Activated effector memory CD4-positive, alpha-beta T cell treated with Interleukin-2 at 50 U/mL for 16 hours (primary cell): Measurements from ENCODE around the gene PLA2G6.

Source experiments
- DNase-seq: peaks from one replicate; pipeline ENCODE4 v3.0.0-alpha.2; 2020

PLA2G6 gene

DNA sequence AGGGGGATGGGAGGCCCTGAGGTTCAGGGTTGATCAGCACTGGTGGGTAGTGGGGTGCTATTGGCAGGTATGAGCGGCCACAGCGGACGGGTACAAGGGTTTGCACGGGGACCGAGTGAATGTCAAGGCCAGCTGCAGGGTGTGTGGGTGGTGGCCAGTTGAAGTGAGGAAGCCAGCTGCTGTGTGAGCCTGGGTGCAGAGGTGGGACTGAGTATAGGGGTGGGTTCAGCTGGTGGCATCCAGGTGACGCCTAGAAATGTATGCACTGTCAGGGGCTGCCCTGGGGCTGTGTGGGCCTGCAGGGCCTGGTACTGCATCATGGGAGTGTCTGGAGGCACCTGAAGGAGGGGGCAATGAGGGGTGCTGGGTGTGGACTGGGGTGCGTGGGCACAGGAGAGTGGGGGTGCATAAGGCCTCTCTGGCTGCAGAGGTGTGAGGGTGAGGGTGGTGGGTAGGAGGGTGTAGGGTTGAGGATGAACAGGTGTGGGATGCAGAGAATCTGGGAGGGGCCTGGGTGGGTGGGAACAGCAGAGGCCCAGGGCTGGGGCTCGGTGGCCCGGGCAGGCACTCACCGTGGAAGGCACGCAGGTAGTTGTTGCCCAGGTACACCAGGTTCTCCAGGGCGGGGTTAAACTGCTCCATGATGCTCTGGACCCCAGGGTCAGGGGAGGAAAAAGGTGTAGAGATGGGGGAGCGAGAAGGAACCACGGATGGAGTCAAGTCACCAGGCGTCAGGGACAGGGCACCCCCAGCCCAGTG, 72.9 kb downstream of the PLA2G6 start:
- no peak for DNase-seq

DNA sequence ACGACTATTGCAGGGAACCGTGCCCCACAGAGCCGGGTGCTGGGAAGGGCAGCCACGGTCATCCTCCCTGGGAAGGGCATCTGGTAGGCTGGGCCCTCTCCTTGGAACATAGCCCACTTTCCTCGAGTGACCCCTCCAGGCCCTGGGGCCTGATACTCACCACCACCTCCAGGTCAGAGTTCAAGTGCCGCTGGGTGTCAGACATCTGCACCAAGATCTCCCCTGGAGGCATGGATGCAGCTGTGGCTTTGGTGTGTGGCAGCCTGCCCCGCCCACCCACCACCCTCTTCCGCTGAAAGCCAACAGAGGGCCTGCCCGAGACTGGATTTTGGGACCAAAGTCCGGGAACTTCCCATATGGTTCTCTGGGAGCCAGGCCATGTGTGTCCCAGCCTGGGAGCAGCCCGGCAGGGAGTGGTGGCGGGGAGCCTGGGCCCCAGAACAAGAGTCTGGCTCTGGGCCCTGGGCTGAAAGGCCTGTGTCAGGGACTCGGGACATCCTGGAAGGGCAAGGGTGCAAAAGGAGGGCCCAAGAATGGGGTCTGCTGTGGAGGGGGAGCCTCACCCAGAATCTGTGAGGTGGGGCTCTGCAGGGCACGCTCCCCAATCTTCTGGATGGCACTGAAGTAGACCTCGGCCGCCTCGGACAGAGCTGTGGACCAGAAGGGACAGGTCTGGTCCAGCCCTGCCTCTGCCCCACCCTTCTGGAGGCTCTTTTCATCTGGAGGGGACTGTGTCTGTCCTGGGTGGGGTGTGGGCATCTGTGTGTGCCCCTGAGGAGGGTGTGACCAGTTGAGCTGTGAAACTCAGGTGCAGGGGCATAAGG, 73.7 kb downstream of the PLA2G6 start:
- DNase-seq: no peak

DNA sequence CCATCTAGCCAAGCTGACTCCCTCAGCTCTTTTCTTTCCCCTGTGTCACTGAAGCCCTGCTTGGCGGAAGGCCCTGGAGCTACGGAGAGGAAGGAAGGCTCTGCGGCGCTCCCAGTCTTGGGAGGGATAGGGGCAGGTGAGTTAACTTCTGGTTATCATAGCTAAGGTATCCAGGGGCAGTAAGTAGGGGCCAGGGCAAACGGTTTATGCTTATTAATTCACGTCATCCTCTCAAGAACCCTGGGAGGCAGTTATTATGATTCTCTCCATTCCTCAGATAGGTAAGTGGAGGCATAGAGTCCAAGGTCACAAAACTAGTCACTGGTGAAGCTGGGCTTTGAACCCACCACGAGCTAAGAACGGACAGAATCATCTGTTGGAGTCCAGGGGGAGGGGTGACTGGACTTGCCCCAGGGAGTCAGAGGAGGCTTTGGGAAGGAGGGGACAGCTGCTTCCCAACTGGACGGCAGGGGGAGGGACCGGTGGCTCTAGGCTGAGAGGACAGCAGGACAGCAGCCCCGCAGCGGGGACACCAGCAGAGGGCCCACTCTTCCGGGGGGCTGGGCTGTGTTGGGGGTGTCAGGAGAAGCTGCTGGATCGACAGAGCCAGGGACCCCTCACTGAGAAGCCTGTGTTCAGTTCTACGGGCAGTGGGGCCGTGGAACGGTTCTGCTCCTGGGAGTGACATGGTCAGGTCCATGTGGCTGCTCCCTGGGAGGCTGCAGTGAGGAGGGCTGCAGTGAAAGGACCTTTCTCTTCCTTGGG, 74.6 kb downstream of the PLA2G6 start:
- no peak for DNase-seq

DNA sequence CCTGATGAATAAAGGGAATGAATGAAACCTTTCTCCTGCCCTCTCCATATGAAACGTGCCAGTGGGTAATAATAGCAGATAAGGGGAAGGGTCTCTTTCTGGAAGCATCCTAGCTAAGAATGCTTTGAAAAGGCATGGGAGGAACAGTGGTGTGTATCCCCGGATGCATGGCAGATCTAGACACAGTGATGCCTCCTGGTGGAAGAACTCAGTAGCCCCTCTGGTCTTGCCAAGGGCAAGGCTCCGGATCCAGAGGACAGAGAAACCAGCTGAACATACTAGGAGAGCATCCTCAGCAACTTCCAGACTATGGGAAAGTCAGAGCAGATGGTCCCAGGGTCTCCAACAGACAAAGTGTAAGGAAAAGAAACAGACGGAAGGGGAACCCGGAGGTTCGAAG, 77.5 kb downstream of the PLA2G6 start:
- DNase-seq: no peak

DNA sequence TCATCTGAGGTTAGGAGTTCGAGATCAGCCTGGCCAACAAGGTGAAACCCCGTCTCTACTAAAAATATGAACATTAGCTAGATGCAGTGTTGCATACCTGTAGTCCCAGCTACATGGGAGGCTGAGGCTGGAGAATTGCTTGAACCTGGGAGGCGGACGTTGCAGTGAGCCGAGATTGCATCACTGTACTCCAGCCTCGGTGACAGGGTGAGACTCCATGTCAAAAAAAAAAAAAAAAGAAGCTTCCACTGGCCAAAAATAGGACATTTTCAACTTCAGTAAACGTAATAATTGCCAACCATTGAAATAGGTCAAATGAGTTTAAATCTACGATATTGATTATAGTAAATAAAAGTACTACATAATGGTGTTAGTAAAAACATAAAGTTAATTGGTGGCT, 78.0 kb downstream of the PLA2G6 start:
- no peak for DNase-seq

DNA sequence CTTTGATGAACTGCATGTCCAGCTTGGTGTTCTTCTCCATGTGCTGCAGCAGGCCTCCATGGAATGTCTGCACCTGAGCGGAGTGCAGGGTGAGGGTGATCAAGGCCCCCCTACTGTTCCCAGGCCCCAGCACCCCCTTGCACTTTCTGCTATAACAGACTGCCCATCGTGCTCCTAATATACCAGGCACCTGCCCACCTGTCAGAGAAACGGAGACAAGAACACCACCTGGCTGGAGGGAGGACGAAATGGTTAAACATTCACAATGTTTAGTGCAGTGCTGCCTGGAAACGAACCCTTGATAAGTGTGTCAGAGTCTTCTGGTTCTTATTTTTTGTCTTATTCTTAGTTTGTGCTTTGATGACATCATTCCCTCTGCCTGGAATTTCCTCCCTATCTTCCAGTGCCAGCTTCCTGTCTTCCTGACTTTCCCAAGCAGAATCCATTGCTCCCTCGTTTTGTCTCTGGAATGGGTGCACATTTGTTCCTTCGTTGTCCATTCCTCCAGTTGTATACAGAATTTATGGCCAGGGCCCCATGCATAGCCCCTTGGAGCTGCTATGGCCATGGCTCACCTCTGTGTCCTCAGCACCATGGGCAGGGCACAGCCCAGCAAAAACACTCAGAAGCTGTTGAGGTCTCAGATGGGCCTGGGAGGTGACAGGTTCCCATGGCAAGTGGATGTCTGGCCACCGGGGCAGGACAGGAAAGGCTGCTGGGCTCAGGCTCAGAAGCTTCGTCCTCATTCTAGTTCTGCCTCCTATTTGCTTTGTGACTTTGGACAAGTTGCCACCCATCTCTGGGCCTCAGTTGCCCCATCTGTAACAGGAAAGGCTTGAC, 83.0 kb downstream of the PLA2G6 start:
- DNase-seq: no peak

DNA sequence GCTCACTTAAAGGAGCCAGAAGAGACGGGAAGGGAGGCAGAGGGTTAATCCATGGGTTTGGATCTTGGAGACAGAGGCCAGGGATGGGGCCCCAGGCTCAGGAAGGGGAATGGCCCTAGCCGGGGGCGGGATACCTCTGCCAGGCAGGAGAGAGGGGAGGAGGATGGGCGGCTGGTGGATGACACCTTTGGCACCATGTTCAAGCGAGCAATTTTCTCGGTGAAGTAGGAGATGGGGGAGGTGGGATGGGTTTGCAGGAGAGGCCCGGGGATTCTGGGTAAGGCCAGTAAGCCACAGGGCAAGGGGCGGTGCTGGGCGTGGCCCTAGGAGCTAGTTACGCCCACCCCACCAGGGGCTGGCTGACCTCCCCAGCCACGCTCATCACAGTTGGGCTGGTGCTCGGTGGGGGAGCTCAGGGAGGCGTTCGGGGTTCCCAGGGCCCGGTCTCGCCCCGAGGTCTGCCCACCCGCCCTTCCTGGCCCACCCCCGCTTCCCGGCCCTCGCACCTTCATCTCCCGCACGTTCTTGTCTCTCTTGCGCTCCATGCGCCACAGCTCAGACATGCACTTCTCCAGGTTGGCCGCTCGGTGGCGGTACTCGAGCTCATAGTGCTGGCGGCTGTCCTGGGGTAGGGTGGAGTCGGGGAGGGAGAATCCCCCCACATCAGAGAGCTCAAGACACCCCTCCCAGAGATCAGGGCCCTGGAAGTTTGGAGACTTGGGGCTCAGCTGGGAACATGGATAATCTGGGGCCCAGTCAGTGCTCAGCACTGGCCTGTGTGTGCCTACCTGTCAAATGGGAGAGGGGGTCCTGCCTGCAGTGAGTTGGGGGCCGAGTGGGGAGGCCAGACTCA, 83.8 kb downstream of the PLA2G6 start:
- DNase-seq: no peak

DNA sequence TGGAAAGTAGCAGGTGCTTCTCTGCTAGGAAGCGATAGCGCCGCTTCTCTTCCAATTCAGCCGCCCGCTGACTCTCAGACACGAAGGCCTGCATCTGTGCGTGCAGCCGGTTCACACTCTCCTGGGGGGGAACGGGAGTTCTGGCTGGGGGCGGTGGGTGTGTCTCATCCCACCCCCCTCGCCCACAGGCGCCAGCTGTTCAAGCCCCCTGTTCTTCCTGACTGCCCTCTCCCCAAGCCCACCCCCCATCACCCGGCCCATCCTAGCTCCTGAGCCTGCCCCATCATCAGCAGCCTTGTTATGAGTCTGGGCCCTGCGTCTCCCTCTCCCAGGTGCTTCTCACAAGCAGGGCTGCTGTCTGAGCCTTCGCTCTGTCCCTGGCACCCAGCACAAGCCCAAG, 84.6 kb downstream of the PLA2G6 start:
- no peak for DNase-seq

DNA sequence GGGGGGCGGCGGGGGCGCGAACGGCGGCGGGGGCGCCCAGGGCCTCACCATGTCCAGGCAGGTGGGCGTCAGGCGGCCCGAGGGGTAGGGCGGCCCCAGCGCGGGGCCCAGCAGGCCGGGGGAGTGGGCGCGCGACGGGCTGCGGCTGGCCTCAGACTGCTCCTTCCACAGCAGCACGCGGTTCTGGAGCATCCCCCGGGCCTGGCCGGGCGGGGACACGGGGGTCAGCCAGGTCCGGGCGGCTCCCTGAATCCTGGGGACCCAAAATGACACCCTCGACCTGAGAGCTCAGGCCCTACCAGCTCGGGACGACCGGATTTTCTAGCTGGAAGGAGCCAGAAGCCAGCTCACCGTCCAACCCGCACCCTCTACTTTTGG, 92.2 kb downstream of the PLA2G6 start:
- no peak for DNase-seq

DNA sequence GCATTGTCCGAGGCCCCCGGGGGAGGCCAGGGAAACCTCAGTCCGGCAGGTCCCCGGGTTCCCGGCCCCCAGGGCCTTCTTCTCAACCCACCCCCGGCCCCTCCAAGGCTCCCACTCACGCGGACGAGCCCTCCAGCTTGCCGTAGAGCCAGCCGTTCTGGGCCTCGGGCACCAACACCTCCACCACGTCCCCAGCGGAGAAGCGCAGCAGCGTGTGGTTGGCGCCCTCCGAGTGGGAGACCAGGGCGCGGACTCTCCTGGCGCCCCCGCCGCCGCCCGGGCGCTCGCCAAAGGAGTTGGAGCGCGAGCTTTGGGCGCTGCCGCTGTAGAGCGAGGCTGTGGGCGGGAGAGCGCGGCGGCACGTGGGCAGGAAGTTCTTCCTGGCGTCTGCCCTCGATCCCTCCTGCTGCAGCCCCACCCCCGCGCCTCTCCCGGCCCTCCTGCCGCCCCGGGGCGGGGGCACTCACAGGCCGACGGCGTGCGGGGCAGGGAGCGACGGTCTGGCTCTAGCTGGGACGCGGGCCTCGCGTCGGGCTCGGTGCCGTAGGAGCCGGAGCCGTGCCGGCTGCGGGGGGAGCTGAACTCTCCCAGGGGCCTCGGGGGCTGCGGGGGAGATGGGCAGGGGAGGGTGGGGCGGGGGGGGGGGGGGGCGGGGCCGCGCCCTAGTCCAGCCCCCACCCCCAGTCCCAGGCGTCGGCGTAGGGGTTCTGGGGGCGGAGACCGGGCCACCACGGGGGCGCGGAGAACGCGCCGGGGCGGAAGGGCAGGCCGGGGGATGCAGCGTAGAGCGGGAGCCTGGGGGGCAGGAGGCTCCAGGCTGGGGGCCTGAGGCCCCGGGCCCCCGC, 92.8 kb downstream of the PLA2G6 start:
- no peak for DNase-seq

DNA sequence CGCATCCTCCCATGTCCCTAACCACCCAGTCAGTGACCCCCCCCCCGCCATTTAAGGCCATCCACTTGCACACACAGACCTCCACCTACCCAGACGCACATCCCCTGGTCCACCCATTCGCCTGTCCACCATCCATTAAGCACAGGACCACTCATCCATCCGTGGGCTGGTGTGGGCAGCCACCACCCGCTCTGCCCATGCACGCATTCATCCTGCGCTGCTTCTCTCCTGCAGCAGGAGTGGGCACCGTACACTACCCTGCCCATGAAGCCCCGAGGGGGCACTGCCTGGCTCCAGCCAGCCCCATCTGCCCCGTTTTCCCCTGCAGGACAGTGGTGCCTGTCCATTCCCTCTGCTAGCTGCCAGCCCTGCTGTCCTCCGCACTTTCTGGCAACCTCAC, 93.8 kb downstream of the PLA2G6 start:
- no peak for DNase-seq

DNA sequence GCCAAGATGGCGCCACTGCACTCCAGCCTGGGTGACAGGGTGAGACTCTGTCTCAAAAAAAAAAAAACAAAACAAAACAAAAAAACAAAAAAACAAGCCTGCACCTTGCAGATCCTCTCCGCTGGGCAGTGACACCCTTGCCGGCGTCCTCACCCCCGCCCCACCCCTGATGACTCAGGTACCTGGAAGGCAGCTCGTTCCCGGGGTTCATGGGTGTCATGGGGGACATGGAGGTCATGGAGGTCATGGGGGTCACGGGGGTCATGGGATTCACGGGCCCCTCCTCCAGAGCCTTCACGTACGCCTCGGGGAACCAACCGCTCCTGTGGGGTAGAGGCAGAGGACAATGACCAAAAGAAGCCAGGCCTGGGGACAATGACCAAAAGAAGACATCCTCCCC, 94.7 kb downstream of the PLA2G6 start:
- no peak for DNase-seq

DNA sequence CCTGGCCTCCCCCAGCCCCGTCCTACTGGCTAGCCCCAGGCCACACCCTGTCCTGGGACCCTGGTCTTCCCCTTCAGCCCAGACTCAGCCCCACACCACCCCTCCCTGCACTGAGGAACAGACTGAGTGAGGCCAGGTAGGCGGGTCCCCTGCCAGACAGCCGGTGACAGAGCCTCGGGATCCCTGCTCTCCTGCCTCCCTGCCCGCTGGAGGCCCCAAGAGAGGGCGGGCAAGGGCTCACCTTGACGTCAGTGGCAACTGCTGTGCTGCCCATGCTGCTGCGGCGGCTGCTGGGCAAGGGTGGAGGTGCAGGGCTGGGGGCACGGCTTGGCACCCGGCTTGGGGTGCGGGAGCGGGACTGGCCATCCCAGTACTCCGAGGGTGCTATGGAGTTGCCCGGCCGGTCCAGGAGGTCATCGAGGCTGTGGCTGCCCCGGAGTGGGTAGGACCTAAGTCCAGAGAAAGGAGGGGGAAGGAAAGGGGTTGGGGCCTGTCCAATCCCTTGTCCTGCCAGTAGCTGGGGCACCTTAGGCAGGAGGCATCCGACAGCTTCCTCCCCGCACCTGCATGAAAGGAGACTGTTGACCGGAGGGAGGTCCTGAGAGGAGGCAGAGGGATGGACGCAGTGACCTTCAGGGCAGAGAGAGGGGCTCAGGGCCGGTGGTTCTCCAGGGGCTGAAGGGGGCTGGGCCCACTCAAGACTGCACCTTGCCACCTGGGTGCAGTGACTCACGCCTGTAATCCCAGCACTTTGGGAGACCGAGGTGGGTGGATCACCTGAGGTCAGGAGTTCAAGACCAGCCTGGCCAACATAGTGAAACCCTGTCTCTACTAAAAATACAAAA, 95.4 kb downstream of the PLA2G6 start:
- no peak for DNase-seq

DNA sequence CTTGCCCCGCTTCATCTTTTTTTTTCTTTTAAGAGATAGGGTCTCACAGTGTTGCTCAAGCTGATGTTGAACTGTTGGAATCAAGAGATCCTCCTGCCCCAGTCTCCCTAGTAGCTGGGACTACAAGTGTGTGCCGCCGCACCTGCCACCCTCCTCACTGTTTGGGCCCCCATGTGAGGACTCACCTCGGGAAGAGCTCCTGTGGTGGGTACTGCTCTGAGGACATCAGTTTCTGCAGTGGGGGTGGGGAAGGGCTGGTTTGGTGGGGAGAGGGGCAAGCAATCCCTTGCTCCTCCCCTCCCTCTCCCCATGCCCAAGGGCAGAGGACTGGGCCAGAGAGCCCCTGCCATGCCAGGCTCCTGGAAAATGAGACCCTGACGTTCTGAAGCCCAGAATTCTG, 96.1 kb downstream of the PLA2G6 start:
- DNase-seq: no peak

DNA sequence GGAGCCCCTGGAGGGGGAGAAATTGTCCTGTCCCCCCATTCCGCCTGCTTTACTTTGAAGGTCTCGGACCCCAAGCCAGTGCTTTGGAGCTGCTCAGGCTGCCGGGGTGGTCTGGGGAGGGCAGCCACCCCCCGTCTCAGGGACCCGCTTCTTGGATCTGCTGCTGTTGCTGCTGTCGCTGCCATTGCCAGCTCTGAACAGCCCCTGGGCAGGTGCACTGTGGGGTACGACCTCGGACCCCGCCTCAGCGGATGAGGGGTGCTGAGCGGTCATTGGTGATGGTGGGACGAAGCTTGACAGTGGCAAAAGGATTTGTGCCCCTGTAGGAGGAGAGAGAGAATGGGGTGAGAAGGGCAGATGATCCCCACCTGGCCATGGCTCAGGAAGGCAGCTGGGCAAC, 96.6 kb downstream of the PLA2G6 start:
- DNase-seq: no peak

DNA sequence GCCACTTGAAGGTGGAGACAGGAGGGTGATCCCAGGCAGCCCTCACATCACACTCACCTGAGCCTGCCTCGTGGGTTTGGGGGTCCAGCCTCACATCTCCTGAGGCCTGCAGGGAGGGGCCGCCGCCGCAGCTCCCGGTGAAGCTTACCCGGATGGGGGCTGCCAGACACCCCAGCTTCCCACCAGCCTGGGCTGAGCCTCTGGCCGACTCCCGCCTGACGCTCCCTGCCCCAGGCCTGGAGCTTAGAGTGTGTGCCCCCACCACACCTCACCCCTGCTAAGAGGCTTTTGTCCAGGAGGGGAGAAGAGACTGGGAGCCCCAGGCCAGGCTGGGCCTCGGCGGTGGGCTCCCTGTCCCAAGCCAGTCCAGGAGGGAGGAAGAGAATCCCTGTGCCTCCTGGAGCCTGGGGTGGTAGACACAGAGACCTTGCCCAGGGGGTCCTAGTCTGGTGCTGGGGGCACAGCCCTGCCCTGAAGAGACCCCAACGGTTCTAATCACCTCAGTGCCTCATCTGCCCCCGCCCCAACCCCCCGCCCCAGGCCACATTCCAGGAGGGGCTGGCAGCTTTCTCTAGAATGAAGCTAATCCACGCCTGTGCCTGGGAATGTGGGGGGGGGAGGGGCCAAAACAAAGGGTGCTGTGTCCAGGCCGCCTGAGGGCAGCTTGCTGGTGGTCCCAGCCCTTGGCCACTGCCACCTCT, 97.5 kb downstream of the PLA2G6 start, which contains the start of gene SLC16A8:
TSS of gene SLC16A8 (minus strand) at position 254 of the 701 bp plus-strand sequence. CDS start 1,311 bp downstream, outside the sequence.
- no peak for DNase-seq

DNA sequence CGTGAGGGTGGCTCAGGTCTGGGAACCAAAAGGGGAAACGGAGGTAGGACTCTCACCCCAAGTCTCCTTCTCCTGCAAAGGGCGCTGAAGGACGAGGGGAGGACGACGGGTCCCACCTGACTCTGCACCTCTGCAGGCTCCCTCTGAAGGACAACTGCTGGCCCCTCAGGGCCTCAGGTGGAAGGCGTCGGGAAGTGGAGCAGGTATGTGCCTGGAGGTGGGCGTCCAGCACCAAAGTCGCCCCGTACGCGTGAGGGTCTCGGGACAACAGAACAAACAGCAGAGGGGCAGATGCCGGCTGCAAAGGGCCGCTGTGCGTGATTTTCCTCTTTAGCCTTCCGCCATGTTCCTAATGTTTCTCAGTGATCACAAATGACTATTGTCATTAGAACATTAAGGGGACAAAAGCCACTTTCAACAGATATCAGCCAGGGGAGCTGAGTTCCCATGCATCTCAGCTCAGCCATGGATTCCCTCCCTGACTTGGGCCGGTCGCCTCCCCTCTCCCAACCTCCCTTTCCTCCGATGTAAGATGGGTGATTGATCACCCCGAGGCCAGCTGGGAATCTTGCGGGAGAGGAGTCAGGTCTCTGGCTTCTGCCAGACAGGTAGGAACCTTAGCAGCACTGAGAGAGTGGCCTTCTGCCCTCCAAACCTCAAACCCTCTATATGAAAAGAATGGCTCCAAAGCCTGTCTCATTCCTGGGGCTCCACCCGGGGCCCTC, 98.5 kb downstream of the PLA2G6 start:
- DNase-seq: no peak
